SK-N-SH treated with all-trans-retinoic acid at 6 μM for 48 hours (cell line): ENCODE results near the gene PRDM5.

ENCODE experiments used
- ARNTL ChIP-seq: fragments of 450-650 bp; formaldehyde crosslinking; IDR thresholded peaks from 2 replicates; pipeline ENCODE4 v1.5.0; 2020; ENCODE audit warnings: low read depth, mild to moderate bottlenecking, moderate library complexity, borderline replicate concordance
- BACH2 ChIP-seq: fragments of 250-450 bp; sonication (Bioruptor Pico); IDR thresholded peaks from 2 replicates; pipeline ENCODE4 v1.9.0; 2021; ENCODE audit warnings: mild to moderate bottlenecking, borderline replicate concordance
- CREB5 ChIP-seq: fragments of 250-450 bp; sonication (Bioruptor Pico); IDR thresholded peaks from 2 replicates; pipeline ENCODE4 v1.5.1; 2020; ENCODE audit warnings: low read depth, mild to moderate bottlenecking, moderate library complexity
- ISL1 ChIP-seq: fragments of 250-450 bp; sonication (Bioruptor Pico); IDR thresholded peaks from 2 replicates; pipeline ENCODE4 v2.1.2; 2022; ENCODE audit warnings: mild to moderate bottlenecking, moderate library complexity
- OSR1 ChIP-seq: fragments of 250-450 bp; sonication (Bioruptor Pico); IDR thresholded peaks from 2 replicates; pipeline ENCODE4 v1.8.0; 2022; ENCODE audit warnings: moderate library complexity, mild to moderate bottlenecking, inconsistent platforms
- PATZ1 ChIP-seq: fragments of 250-450 bp; sonication (Bioruptor Pico); IDR thresholded peaks from 2 replicates; pipeline ENCODE4 v1.8.0; 2020; ENCODE audit warnings: mild to moderate bottlenecking, moderate library complexity, borderline replicate concordance
- RARB ChIP-seq: fragments of 250-450 bp; sonication (Bioruptor Pico); IDR thresholded peaks from 2 replicates; pipeline ENCODE4 v1.8.0; 2021; ENCODE audit warnings: mild to moderate bottlenecking, moderate library complexity
- ZNF565 ChIP-seq: fragments of 450-650 bp; formaldehyde crosslinking; conservative IDR thresholded peaks from 2 replicates; pipeline ENCODE4 v1.5.0; 2020; ENCODE audit warnings: low read depth, mild to moderate bottlenecking, moderate library complexity
- ZNF8 ChIP-seq: fragments of 450-650 bp; formaldehyde crosslinking; IDR thresholded peaks from 2 replicates; pipeline ENCODE4 v1.5.0; 2020; ENCODE audit warnings: mild to moderate bottlenecking, moderate library complexity
- TF ChIP-seq, protein P1 (sequence below): fragments of 250-450 bp; sonication (Bioruptor Pico); IDR thresholded peaks from 2 replicates; pipeline ENCODE4 v1.5.1; 2021; ENCODE audit warnings: mild to moderate bottlenecking, moderate library complexity

GRCh38 chr4:120796271-120796670 lies 126.3 kb downstream of the PRDM5 start:
- TF ChIP-seq ZNF565 (CRISPR knock-in tag), result no peak
- TF ChIP-seq RARB (CRISPR knock-in tag), result no peak
- no peak for TF ChIP-seq OSR1 (CRISPR knock-in tag)
- no peak for TF ChIP-seq BACH2 (CRISPR knock-in tag)
- no peak for TF ChIP-seq CREB5 (CRISPR knock-in tag)
- TF ChIP-seq, protein P1, sequence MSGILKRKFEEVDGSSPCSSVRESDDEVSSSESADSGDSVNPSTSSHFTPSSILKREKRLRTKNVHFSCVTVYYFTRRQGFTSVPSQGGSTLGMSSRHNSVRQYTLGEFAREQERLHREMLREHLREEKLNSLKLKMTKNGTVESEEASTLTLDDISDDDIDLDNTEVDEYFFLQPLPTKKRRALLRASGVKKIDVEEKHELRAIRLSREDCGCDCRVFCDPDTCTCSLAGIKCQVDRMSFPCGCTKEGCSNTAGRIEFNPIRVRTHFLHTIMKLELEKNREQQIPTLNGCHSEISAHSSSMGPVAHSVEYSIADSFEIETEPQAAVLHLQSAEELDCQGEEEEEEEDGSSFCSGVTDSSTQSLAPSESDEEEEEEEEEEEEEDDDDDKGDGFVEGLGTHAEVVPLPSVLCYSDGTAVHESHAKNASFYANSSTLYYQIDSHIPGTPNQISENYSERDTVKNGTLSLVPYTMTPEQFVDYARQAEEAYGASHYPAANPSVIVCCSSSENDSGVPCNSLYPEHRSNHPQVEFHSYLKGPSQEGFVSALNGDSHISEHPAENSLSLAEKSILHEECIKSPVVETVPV, result no peak
- no peak for TF ChIP-seq PATZ1 (CRISPR knock-in tag)
- TF ChIP-seq ZNF8, result no peak
- no peak for TF ChIP-seq ISL1
- no peak for TF ChIP-seq ARNTL (CRISPR knock-in tag)
